OCI-M2 (cell line): ENCODE measurements around the gene CDH24.

Experiments
- DNase-seq: peaks from one replicate; lab custom pipeline; 2025; ENCODE audit not compliant: unreplicated experiment; lab: John Stamatoyannopoulos, UW

CDH24 gene

GRCh38 chr14:23047751-23048693 is 9.3 kb downstream of the CDH24 start:
- no peak for DNase-seq

GRCh38 chr14:23047034-23047634 is 10.2 kb downstream of the CDH24 start:
- DNase-seq: no peak

GRCh38 chr14:23045419-23046357 is 11.6 kb downstream of the CDH24 start:
- no peak for DNase-seq

DNA sequence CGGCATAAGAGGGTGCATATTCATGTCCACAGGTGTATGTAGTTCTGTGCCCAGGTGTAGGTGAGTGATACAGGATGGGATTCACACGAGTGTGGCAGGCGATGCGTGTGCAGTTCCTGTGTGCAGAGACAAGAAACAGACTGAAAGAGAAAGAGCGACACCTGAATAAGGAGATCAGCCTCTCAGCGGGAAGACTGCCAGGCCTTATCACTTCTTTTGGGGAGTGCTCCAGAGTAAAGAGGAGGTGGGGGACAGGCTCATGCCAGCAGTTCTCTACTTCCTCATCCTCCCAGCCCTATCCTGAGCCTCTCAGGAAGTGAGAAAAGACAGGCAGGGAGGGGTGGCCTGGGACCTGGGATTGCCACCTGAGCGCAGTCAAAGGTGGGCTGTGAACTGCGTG is 12.5 kb downstream of the CDH24 start:
- no peak for DNase-seq

DNA sequence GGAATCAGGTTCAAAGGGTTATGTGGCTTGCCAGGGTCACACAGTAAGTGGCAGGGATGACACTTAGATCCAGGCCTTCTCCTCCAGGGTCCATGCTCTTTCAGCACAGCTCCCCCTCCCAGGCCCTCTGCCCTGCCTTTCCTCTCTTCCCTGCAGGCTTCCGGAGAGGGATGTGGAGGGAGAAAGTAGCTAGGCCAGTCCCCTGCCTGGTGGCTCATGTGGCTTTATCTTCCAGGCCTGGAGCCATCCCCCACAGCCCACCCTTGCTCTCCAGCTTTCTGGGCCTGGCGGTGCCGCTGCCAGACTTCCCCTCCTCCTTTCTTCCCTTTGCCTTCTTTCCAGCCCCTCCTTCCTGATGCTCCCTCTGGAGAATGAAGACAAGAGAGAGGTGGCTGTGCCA is 13.6 kb downstream of the CDH24 start:
- DNase-seq: no peak

DNA sequence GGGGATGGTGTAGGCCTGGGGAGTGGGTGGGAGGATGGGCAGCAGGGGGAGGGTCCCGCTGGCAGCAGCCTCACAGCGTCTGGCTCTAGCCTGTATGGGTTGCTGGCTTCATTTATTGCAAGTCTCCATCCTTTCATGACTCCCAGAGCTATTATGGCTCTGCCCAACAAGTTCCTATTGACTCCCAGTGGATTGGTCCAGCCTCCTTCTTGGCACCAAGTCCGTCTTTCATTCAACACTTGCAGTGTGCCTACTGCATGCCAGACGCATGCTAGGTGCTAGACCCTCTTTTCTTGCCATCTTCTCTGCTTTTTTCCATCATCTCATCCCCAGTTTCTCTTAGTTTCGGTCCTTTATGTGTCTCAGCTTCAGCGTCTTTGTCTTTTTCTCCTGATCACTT is 14.2 kb downstream of the CDH24 start:
- DNase-seq: no peak

DNA sequence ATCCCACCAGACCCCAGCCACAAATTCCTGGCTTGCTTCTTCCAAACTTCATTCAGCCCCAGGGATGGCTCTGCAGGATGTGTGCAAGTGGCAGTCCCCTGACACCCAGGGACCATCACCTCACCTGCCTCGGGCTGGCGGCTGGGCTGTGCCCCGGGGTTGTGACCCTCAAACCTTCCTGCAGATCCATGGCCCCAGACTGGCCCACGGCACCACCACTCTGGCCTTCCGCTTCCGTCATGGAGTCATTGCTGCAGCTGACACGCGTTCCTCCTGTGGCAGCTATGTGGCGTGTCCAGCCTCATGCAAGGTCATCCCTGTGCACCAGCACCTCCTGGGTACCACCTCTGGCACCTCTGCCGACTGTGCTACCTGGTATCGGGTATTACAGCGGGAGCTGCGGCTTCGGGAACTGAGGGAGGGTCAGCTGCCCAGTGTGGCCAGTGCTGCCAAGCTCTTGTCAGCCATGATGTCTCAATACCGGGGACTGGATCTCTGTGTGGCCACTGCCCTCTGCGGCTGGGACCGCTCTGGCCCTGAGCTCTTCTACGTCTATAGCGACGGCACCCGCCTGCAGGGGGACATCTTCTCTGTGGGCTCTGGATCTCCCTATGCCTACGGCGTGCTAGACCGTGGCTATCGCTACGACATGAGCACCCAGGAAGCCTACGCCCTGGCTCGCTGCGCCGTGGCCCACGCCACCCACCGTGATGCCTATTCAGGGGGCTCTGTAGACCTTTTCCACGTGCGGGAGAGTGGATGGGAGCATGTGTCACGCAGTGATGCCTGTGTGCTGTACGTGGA is 15.0 kb downstream of the CDH24 start, which contains the start of gene PSMB11:
Gene PSMB11, plus strand, starts transcription at position 51 of the 804 bp plus-strand sequence. Its CDS starts 14 bp downstream, at position 65.
- DNase-seq: no peak

DNA sequence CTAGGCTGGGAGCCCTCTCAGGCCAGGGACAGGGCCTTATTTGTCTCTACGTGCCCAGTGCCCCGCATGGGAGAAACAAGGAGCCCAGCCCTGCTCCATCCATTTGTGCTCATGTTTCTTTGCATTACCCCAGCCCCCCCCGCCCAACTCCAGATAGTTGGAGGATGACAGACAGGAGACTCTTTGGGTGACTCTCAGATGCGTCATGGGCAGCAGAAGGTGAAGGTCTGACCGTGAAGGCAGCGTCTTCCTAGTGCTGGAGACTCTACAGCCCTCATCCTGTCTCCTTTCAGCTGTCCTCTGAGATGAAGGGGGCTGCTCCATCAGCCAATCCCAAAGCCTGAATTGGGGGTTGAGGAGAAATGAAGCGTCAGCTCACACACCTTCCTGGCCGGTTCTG is 15.6 kb downstream of the CDH24 start:
- no peak for DNase-seq

DNA sequence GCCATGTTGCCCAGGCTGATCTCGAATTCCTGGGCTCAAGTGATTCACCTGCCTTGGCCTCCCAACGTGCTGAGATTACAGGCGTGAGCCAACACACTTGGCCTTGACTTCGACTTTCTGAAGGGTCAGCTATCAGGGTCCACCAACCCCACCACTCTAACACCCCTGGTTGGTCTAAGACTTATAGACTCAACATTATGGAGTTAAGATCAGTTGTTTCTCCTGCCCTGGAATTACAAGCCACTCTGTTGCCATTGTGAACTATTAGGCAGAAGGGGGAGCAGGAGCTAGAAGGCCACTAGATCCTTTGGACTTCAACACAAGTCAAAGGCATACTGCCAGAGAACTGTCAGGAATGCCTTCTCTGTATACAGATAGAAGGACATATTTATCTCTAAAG is 17.2 kb downstream of the CDH24 start:
- DNase-seq: no peak

DNA sequence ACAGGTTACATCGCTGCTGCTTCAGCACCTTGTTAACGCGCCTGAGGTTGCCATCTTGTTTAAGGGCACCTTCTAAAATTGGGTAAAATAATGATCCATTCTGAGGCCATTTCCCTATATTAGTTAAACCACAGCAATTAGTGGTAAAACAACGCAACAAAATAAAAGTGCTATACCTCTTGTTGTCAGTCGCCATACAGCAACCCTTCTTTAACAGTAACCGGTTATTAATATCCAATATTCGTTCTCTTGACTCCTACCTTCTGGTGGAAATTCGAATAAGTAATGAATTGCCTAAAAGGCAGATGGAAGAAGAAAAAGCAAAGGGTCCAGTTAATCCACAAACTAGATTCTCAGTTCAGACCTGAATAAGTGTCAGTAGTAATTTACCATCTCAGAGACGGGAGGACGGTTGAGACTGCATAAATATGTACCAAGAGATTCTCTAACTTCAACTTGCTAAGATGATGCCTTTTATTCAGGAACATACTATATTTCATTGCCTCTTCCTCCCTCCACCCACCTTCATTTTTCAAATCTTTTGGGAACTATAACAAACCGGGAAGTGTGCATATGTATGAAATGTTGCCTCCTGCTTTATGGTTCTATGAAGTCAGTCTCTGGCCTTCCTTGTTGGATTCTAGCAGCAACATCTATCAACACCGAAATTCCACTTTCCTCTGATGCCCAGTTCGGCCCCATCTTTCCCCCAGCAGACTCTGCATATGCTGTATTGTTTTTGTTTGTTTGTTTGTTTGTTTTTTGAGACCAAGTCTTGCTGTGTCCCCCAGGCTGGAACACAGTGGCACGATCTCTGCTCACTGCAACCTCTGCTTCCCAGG is 21.8 kb downstream of the CDH24 start:
- no peak for DNase-seq

DNA sequence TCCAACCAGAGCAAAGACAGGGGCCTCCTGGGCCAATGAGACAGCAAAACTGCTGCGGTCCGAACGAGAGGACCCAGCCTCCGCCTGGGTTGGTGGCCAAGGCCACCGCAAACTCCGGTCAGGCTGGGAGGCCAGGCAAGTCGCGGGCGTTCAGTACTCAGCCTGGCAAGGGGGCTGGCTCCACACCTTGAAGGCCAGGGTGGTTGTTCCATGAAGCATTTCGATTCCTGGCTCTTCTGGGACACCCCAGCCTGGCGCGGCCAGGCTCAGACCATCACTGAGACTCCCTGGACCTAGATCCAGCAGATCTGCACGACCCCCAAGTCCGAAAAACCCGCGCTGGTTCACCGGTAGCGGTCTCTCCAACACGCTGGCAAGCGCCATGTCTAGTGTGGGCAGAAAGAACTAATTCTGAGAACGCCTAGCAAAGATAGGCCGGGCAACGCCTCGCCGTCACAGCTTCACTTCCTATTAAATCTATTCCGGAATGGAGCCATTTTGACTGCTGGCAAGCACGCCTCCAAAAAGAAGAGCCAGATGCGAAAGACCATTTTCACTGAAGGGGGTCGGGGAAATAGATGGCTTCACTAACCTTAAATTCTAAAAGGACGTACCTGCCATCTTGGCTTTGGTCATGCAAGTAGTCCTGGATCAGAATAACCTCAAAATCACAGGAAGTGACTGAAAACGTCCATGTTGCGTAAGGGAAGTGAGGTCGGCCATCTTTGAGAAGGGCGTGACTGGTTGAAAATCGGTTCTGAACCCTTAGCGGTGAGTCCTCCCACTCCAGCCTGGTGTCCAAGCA is 22.6 kb downstream of the CDH24 start, which contains the start of gene PSMB5:
Gene PSMB5, minus strand, starts transcription at position 403 of the 805 bp plus-strand sequence. Its CDS starts 19 bp downstream, at position 384.
- no peak for DNase-seq

- DNase-seq: no peak
These were observed 23.4 kb downstream of the CDH24 start for GRCh38 chr14:23033801-23034497.

GRCh38 chr14:23033251-23033727 is 24.0 kb downstream of the CDH24 start:
- DNase-seq: no peak

DNA sequence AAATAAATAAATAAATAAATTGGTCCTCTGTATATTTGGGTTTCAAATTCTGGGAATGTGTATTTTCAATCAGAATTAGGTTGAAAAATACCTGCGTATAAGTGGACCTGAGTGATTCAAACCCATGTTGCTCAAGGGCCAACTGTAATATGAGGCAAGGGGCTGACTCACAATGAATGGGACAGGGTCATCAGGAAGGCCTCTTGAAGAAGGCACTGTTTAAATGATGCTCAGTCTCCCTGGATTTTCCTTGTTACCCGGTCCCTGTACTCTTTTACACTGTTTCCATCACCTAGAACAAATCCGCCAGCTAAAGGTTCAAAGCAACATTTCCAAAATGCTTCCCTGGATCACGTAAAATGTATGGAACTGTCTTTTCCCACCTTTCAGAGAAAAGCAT is 26.4 kb downstream of the CDH24 start:
- DNase-seq: no peak

DNA sequence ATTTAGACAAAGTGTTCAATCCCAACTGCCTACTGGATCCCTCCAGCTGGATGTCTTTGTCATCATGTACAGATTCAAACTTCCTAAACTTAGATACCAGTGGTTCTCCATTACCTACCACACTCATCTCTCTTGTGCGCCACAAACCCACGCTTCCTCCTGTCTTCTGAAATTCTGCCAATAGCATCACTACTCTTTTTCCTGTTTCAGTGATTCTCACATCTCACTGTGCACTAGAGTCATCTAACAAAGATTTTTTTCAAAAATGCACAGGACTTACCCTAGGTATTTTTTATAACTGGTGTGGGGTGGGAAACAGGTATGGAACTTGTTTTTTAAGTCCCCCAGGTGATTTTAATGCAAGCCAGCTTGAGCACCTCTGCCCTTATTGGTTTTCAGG is 28.5 kb downstream of the CDH24 start:
- no peak for DNase-seq

- DNase-seq: no peak
These were observed 32.0 kb downstream of the CDH24 start for GRCh38 chr14:23025151-23025814.

DNA sequence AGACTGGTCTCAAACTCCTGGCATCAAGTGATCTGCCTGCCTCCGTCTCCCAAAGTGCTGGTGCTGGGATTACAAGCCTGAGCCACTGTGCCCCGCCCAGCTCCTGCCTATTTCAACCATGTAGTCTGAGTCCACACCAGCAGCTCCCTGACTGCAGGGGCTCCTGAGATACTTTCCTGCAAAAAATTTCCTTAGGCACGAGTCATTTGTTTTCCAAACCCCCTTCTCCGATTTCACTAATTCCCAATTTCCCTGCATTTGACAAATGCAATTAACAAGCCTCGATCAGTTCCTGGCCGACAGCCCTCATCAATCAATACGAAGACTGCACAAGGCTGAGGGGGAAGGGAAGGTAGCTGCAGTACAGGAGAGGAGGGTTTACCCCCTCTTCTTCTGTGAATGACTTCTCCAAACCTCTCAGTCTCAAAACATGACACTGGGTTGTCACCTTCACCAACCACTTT is 32.7 kb downstream of the CDH24 start:
- no peak for DNase-seq
